ENCODE results near the gene HDAC6. TPM values are rescaled to one million over a fixed set of nuclear protein-coding genes. Genes with fewer than 3 reads are reported as not detected.
A peak's percentile ranks its signal among the peaks of the same experiment; 100 is the strongest.

The HDAC6 gene
- total RNA-seq, 2 experiments from 2014 or later = 76.8 to 107 TPM

- CTCF ChIA-PET = interaction anchor here (1.0 kb wide), 1 partner anchor 80 kb away, joined by 3 read pairs; no protein-coding TSS in a partner anchor
- ATAC-seq (no peak), DNase-seq (no peak)
- H3K27ac Mint-ChIP-seq = no peak overlapping the region
- H3K9me3 Mint-ChIP-seq (ENCODE audit: low read depth) = no peaks in the 10 kb centered on the region
- no peak overlapping the region for H3K4me3 Mint-ChIP-seq
- H3K4me1 Mint-ChIP-seq = peaks cover 7% of the 10 kb centered on the region
- peaks cover 12% of the 10 kb centered on the region for H3K27me3 Mint-ChIP-seq
- H3K36me3 Mint-ChIP-seq = peaks cover 8% of the 10 kb centered on the region
Measured at GRCh38 chrX:48823053-48823452, 21.2 kb downstream of the HDAC6 start.

- H3K9me3 Mint-ChIP-seq (ENCODE audit: low read depth) = no peaks in the 10 kb centered on the region
- peaks cover 8% of the 10 kb centered on the region for H3K36me3 Mint-ChIP-seq
- CTCF ChIA-PET = no interaction called here
- DNase-seq = no peak
- peaks cover 18% of the 10 kb centered on the region for H3K27me3 Mint-ChIP-seq
- no peak for ATAC-seq
- no peak overlapping the region for H3K4me3 Mint-ChIP-seq
- H3K27ac Mint-ChIP-seq = no peak overlapping the region
- peaks cover 7% of the 10 kb centered on the region for H3K4me1 Mint-ChIP-seq
Measured at GRCh38 chrX:48824066-48824465, 22.2 kb downstream of the HDAC6 start.

- peaks cover 32% of the 10 kb centered on the region for H3K27me3 Mint-ChIP-seq
- H3K4me3 Mint-ChIP-seq = no peak within 1 kb of the TSS
- DNase-seq (no peak), ATAC-seq (peak; percentile 51)
- H3K9me3 Mint-ChIP-seq (ENCODE audit: low read depth) = no peaks in the 10 kb centered on the region
- H3K27ac Mint-ChIP-seq = no peak within 1 kb of the TSS
- H3K4me1 Mint-ChIP-seq = peaks cover 7% of the 10 kb centered on the region
- H3K36me3 Mint-ChIP-seq = peaks cover 6% of the 10 kb centered on the region
- CTCF ChIA-PET = no interaction called here
Measured at GRCh38 chrX:48826135-48826875, 24.4 kb downstream of the HDAC6 start, which contains the start of gene ERAS. ERAS (plus strand) TSS chrX:48826513; CDS start chrX:48829124, 2,611 bp downstream.

GRCh38 chrX:48826876-48827653 lies 25.2 kb downstream of the HDAC6 start:
- no peak overlapping the region for H3K4me3 Mint-ChIP-seq
- H3K4me1 Mint-ChIP-seq = peaks cover 7% of the 10 kb centered on the region
- CTCF ChIA-PET = no interaction called here

GRCh38 chrX:48827654-48827968 lies 25.7 kb downstream of the HDAC6 start:
- no peaks in the 10 kb centered on the region for H3K9me3 Mint-ChIP-seq (ENCODE audit: low read depth)
- H3K4me1 Mint-ChIP-seq = peaks cover 7% of the 10 kb centered on the region
- no peak for ATAC-seq
- CTCF ChIA-PET = no interaction called here
- H3K27me3 Mint-ChIP-seq = peaks cover 36% of the 10 kb centered on the region
- no peak for DNase-seq
- peaks cover 6% of the 10 kb centered on the region for H3K36me3 Mint-ChIP-seq
- H3K27ac Mint-ChIP-seq = no peak overlapping the region
- H3K4me3 Mint-ChIP-seq = no peak overlapping the region

More at GRCh38 chrX:48826876-48827653, 25.2 kb downstream of the HDAC6 start:
- peaks cover 32% of the 10 kb centered on the region for H3K27me3 Mint-ChIP-seq
- H3K27ac Mint-ChIP-seq = no peak overlapping the region
- H3K36me3 Mint-ChIP-seq = peaks cover 6% of the 10 kb centered on the region
- DNase-seq (no peak), ATAC-seq (no peak)
- no peaks in the 10 kb centered on the region for H3K9me3 Mint-ChIP-seq (ENCODE audit: low read depth)

GRCh38 chrX:48829016-48829735 lies 27.3 kb downstream of the HDAC6 start:
- Mint-ChIP-seq H3K27me3 (peaks cover 52% of the 10 kb centered on the region), H3K36me3 (peaks cover 6% of the 10 kb centered on the region), H3K27ac (no peak overlapping the region), H3K4me1 (peaks cover 8% of the 10 kb centered on the region), H3K4me3 (no peak overlapping the region), H3K9me3 (ENCODE audit: low read depth) (no peaks in the 10 kb centered on the region)
- no peak for DNase-seq
- no peak for ATAC-seq
- CTCF ChIA-PET = interaction anchor here (2.1 kb wide), 1 partner anchor 61 kb away, joined by 4 read pairs; no protein-coding TSS in a partner anchor

GRCh38 chrX:48831136-48831908 lies 29.5 kb downstream of the HDAC6 start:
- Mint-ChIP-seq H3K27me3 (peaks cover 65% of the 10 kb centered on the region), H3K27ac (no peak overlapping the region), H3K4me1 (peaks cover 15% of the 10 kb centered on the region), H3K36me3 (peaks cover 2% of the 10 kb centered on the region), H3K9me3 (ENCODE audit: low read depth) (no peaks in the 10 kb centered on the region), H3K4me3 (no peak overlapping the region)
- ATAC-seq (no peak), DNase-seq (no peak)
- CTCF ChIA-PET = interaction anchor here (0.5 to 2.1 kb wide), 2 partner anchors 10 to 59 kb away, joined by 3 to 4 read pairs; no protein-coding TSS in a partner anchor

GRCh38 chrX:48831909-48832291 lies 30.0 kb downstream of the HDAC6 start:
- CTCF ChIA-PET = no interaction called here
- no peak overlapping the region for H3K27ac Mint-ChIP-seq
- ATAC-seq = no peak
- peaks cover 2% of the 10 kb centered on the region for H3K36me3 Mint-ChIP-seq
- H3K9me3 Mint-ChIP-seq (ENCODE audit: low read depth) = no peaks in the 10 kb centered on the region
- H3K27me3 Mint-ChIP-seq = peaks cover 68% of the 10 kb centered on the region
- H3K4me1 Mint-ChIP-seq = peaks cover 15% of the 10 kb centered on the region
- DNase-seq = no peak
- no peak overlapping the region for H3K4me3 Mint-ChIP-seq

GRCh38 chrX:48833542-48834138 lies 31.8 kb downstream of the HDAC6 start:
- Mint-ChIP-seq H3K4me3 (no peak overlapping the region), H3K4me1 (peaks cover 11% of the 10 kb centered on the region), H3K36me3 (no peaks in the 10 kb centered on the region), H3K27me3 (peaks cover 54% of the 10 kb centered on the region), H3K27ac (no peak overlapping the region), H3K9me3 (ENCODE audit: low read depth) (no peaks in the 10 kb centered on the region)
- CTCF ChIA-PET = interaction anchor here (1.1 kb wide), 1 partner anchor 185 kb away, joined by 4 read pairs; no protein-coding TSS in a partner anchor
- DNase-seq (no peak), ATAC-seq (no peak)

GRCh38 chrX:48834383-48834709 lies 32.5 kb downstream of the HDAC6 start:
- CTCF ChIA-PET = interaction anchor here (1.1 kb wide), 1 partner anchor 186 kb away, joined by 4 read pairs; no protein-coding TSS in a partner anchor
- Mint-ChIP-seq H3K27ac (no peak overlapping the region), H3K9me3 (ENCODE audit: low read depth) (no peaks in the 10 kb centered on the region), H3K4me1 (peaks cover 11% of the 10 kb centered on the region), H3K4me3 (peak overlapping the region; percentile 63), H3K36me3 (no peaks in the 10 kb centered on the region), H3K27me3 (peaks cover 53% of the 10 kb centered on the region)
- ATAC-seq (no peak), DNase-seq (no peak)

GRCh38 chrX:48835524-48836329 lies 33.9 kb downstream of the HDAC6 start, which contains the start of gene PCSK1N:
PCSK1N (minus strand) TSS chrX:48835610; CDS start chrX:48835532, 78 bp downstream.
- H3K4me3 Mint-ChIP-seq = peak within 1 kb of the TSS; percentile 63
- CTCF ChIA-PET = no interaction called here
- no peaks in the 10 kb centered on the region for H3K9me3 Mint-ChIP-seq (ENCODE audit: low read depth)
- DNase-seq (no peak), ATAC-seq (peak; percentile 6)
- H3K36me3 Mint-ChIP-seq = no peaks in the 10 kb centered on the region
- peaks cover 11% of the 10 kb centered on the region for H3K4me1 Mint-ChIP-seq
- peaks cover 45% of the 10 kb centered on the region for H3K27me3 Mint-ChIP-seq
- no peak within 1 kb of the TSS for H3K27ac Mint-ChIP-seq

- no peak for DNase-seq
- Mint-ChIP-seq H3K36me3 (no peaks in the 10 kb centered on the region), H3K27ac (no peak overlapping the region), H3K9me3 (ENCODE audit: low read depth) (no peaks in the 10 kb centered on the region), H3K4me3 (no peak overlapping the region), H3K27me3 (peaks cover 17% of the 10 kb centered on the region), H3K4me1 (peaks cover 4% of the 10 kb centered on the region)
- CTCF ChIA-PET = no interaction called here
- no peak for ATAC-seq
Measured at GRCh38 chrX:48839686-48840085, 37.8 kb downstream of the HDAC6 start.

Data from activated CD8-positive, alpha-beta memory T cell treated with anti-CD3 and anti-CD28 coated beads, Interleukin-2, amount 10 ng/mL, durations not matched to agents 7 days and 5 days (primary cell).